HG02678 (cell line): ENCODE results near the gene ROBO1.
"Not testable (repeated sequence)": the region's sequence is repeated elsewhere in the genome, so short reads cannot be mapped to it uniquely, and the experiment has no call there.

Source experiments
- ATAC-seq: cut with Tn5 transposase; IDR thresholded peaks from one replicate; pipeline ENCODE4 v1.9.1; 2021; ENCODE audit warnings: mild to moderate bottlenecking, moderate library complexity; ENCODE audit not compliant: unreplicated experiment

ROBO1 gene

DNA sequence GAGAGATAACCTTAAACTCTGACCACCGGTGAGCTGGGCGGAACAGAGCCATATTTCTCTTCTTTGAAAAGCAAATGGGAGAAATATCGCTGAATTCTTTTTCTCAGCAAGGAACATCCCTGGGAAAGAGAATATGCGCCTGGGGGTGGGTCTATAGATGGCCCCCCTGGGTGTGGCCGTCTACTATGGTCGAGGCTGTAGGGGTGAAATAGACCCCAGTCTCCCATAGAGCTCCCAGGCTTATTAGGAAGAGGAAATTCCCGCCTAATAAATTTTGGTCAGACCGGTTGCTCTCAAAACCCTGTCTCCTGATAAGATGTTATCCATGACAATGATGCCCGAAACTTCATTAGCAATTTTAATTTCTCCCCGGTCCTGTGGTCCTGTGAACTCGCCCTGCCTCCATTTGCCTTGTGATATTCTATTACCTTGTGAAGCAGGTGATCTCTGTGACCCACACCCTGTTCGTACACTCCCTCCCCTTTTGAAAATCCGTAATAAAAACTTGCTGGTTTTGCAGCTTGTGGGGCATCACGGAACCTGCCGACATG lies 441.9 kb downstream of the ROBO1 start:
- ATAC-seq: not testable (repeated sequence)

DNA sequence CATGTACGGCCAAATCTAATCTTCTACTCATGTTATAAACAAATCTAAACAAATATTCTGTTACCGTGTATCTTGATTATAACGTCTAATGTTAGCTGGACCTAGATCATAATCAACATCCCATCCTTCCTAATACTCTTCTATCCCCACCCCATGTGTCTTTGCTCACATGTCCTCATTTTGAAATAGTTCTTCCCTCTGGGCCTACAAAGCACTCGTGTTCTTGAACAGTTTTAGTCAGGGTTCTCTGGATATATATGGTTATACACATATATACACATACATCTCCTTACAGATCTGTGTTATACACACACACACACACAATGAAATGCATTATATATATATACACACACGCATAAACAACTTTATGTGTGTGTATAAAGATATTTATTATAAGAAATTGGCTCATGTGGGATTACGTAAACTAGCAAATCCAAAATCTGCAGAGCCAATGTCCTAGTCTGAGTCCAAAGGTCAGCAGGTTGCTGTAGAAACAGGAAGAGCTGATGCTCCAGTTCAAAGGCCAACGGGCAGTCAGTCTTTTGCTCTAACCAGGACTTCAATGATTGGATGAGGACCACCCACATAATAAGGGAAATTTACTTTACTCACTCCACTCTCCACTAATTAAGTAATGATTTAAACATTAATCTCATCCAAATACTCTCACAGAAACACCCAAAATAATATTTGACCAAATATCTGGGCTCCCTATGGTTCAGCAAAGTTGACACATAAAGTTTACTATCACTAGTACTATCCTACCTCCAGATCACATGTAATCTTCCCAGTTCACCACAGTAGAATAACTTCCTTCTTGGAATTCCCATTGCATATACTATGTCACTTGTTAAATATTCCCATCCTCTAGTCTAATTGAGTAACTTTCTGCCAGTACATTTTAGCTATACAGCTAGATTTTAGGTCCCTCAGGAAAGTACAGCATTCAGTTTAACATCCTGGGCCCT lies 450.0 kb downstream of the ROBO1 start:
- ATAC-seq: no peak

DNA sequence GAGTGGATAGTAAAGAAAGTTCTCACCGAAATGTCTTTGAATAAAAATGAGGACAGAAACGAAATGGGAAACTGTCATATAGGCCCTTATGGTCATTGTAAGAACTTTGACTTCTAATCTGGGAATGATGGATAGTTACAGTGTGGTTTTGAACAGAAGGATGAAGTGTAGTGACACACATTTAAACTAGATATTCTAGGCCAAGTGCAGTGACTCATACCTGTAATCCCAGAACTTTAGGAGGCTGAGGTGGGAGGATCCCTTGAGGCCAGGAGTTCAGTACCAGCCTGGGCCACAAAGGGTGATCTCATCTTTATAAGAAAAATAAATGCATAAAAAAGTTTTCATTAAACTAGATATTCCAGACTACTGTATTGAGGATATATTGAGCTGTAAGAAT lies 452.8 kb downstream of the ROBO1 start:
- ATAC-seq: no peak

DNA sequence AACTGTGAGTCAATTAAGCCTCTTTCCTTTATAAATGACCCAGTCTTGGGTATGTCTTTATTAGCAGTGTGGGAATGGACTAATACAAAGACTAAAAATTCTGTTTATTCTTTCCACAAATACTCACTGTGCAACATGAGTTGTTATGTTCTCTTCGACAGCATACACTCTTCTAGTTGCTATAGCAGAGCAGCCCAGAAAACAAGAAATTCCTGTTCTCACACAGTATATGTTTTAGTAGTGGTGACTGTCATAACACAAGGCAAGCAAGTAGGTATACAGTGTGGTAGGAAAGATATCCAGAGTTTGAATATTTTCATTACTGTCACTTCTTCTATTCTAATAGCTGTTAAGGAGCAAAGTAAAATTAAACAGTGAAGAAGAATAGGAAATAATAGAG lies 453.3 kb downstream of the ROBO1 start:
- no peak for ATAC-seq

DNA sequence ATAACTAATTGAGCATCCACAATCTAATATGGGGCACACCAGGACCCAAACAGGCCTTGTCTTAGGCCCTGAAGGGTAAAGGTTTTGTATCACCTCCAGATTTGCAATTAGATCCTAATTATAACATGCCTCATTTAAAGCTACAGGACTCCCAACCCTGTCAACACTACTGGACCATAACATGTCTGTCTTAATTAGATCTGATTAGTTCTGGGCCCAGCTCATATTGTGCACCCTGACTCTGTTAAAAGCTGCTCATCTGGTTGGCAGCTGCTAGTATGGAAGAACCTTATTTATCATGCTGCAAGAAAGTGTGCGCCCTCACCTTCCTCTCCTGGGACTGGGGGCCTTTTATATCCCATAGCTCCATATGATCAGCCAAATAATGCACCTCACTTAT lies 457.8 kb downstream of the ROBO1 start:
- no peak for ATAC-seq

DNA sequence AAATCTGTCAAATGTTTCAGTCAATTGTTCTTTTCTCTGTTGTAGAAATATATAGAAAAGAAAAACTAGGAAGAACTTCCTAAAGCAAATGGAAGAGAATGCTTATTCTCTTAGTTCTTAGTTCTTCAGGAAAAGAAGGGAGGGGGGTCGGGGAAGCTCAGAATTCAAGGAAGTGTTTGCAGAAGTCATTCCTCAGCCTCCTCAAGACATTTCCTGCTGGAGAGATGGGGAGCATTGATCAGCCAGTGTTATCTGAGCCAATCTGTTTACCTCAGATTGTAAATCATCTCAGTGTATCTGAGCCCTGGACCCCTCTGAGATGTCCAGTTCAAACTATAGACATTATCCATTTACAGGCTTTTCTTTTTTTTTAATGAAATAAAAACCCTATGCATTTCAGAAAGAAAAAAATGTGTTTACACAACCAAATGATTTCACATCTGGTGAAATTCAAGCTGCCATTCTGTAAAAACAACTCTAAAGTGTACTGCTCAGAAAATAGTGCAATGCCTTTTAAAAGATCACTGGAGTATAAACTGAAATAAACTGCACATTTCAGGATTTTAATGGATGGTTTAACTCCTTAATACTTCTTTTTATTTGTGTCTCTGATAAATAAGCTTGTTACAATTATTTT lies 460.7 kb downstream of the ROBO1 start:
- ATAC-seq: no peak

DNA sequence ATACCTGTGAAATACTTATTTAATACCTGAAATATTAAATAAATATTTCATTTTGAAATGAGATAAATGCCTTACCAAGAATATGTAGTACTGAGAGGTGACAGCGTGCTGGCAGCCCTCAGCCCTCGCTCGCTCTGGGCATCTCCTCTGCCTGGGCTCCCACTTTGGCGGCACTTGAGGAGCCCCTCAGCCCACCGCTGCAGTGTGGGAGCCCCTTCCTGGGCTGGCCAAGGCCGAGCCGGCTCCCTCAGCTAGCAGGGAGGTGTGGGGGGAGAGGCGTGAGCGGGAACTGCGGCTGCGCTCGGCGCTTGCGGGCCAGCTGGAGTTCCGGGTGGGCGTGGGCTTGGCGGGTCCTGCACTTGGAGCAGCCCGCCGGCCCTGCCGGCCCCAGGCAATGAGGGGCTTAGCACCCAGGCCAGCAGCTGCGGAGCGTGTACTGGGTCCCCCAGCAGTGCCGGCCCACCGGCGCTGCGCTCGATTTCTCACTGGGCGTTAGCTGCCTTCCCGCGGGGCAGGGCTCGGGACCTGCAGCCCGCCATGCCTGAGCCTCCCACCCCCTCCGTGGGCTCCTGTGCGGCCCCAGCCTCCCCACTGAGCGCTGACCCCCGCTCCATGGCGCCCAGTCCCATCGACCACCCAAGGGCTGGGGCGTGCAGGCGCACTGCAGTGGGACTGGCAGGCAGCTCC lies 467.7 kb downstream of the ROBO1 start:
- not testable (repeated sequence) for ATAC-seq

DNA sequence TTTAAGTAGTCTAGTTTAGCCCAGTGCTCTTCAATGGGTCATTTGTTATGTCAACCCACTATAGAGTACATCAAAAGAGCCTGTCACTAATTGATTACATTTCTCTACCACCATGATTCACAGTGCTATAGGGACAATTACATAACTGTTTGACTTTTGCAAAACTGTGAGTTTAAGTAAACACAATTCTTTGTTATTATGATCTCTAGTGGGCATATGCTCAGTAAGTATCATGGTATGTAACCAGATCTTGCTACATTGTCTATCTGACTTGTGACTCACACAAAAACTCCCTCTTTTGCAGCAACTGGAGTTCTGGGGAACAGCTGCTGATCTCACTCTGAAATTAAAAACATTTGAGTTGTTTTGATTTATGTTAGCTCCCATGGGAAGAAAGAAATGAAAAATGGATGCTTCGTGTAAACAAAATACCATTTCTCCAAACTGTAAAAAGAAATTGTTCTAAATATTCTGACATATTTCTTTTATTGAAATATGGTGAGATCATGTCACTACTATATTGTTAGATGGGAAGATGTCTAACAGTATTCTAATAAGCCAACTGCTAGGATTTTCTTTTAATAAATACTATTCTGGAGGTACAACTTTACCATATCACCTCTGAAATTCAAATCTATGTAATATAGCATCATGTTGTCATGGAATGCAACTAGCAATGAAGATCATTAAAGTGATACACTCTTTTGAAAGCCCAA lies 470.4 kb downstream of the ROBO1 start:
- ATAC-seq: no peak

DNA sequence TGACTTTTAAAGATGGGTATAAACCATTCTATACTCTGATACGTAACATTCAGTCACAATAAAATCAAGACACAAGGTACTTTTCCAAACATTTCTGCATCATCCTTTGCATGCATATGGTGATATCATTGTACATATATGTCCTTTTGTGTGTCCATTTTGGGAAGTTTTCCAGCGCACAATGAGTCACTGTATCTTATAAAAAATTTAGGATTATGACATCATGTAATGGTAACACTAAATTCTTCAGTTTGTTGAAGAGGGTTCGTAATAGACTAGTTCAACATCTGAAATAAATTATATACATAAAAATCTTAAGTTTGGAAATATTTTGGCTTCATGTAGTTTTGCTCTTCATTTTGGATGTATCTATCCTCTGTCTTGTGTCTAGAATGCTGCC lies 480.9 kb downstream of the ROBO1 start:
- no peak for ATAC-seq

DNA sequence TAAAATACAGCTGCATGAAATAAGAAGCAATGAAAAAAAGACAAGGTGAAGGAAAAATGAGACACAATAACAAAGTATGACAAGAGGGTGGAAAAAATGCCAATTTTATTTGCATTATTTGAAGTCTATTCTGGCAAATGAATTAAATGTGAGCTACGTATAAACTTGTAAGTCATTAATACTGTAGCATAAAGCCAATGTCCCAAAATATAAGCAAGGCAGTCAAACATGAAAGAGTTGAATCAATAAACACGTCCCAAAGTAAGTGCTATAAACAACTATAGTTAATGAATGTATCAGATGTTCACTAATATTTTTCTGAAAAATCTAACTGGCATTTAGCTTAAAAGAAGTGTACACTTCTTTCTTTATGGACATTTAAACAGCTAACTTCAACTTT lies 481.9 kb downstream of the ROBO1 start:
- no peak for ATAC-seq

DNA sequence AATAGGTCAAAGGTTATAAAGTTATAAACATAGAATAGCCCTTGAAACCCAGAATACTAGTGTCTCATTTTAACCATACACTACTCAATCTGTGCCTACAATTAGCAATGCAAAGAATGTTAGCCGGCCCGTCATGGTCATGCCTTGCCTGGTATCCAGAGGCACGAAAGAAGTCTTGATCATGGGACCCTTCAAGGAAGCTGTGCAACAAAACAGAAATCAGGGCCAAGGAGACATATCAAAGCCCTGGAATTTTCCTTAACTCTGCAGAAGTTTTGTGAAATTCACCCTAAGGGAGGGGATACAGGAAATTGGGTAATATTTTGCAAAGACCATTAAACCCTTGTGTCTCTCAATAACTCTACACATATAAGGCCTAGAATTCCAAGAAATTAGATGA lies 482.4 kb downstream of the ROBO1 start:
- ATAC-seq: no peak

DNA sequence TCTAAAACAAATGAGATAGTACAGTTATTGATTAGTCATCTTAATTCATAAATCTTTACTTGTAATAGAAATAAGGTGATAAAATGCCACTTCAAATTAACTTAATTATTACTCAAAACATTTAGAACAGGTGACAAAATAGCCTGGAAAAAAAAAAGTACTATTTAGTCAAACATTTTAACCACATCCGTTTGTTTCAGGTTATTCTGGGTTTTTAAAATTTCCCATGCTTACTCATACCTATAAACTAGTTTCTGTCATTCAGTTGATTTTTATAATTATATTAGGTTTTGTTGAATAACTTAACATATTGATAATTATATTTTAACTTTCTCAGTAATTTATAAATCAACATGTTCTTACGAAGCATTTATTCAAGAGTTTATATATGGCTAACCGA lies 483.0 kb downstream of the ROBO1 start:
- no peak for ATAC-seq

DNA sequence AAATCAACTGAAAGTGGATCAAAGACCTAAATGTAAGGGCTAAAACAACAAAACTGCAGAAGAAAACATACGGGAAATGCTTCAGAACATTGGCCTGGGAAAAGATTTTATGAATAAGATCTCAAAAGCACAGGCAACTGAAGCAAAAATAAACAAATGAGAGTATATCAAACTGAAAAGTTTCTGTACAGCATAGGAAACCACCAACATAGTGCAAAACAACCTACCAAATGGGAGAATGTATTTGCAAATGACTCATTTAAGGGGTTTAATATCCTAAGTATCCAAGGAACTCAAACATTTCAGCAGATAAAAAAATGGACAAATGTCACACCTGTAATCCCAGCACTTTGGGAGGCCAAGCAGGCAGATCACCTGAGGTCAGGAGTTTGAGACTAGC lies 489.1 kb downstream of the ROBO1 start:
- no peak for ATAC-seq

DNA sequence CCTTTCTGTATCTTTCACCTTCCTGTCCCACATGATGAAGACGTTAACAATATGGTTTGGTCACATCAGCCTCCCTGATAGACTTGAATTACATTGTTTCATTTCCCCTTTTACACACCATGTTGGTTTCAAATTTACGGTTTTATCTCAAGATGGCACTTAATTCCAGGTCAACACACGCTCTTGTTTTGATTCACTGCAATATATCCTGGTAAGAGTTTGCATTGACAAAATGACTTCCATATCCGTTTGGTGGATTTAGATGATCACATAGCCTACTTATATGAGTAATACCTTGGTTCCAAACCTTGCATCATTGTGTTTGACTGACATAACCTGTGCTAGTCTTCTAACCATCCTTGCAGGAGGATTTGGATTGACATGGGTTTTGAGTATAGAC lies 499.4 kb downstream of the ROBO1 start:
- no peak for ATAC-seq

DNA sequence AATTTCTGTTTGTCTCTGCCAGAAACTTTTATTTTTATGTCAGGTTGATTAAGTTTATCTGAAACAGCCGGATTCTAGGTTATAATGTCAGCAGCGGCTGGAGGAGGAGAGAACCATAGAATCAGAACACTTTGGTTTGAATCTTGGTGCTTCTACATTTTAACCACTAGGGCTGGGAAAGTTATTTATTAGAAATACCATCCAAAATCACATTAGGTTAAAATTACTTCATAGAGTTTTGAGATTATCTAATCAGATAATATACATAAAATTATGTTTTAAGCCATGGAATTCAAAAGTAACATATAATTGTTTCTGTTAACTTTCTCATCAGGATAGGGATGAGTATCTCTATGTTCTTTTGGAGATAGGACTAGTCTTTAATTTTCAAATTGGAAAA lies 502.9 kb downstream of the ROBO1 start:
- ATAC-seq: no peak

DNA sequence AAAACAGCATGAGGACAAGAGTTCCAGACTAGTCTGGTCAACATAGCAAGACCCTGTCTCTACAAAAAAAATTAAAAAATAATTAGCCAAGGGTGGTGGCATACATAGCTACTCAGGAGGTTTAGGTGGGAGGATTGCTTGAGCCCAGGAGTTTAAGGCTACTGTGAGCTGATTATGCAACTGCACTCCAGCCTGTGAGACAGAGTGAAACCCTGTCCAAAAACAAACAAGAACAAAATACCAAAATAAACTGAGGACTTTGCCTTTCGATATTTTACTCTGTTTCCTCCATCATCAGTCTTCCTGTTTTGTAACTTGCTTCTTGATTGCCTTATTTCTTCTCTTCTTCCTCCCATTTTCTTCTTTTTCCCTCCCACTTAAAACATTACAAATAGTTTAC lies 504.4 kb downstream of the ROBO1 start:
- ATAC-seq: no peak

DNA sequence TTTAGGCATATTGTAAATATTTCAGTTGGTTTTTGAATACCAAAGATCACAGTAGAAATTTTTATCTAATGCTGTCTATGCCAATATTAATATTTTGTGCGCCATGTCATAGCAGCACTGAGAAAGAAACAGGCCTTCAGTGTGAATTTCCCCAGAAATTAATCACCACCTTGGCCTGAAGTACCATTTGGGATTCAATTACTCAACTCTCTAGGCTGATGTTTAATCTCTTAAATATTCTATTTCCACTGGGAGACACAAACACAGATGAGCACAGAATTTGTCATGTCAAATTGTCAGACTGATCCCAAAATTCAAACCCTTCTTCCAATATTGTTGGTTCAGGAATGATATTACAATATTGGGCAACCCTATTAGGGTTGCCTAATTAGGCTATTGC lies 509.3 kb downstream of the ROBO1 start:
- no peak for ATAC-seq

DNA sequence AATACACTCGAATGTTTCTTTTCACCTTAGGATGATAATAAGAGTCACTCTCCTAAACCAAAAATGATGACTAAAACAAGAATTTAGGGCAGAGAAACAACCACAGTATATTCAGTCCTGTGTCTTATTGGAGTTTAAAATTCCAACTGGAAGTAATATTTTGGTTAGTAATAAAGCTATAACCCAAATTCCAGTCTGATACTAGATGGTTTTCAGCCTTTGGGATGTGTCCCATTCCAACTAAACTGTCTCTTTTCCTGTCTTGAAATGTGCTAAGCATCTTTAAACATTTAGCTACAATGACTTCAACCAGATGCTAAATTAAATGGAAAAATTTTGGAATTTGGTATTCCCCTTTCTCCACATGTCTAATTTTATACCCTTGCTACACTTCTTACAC lies 510.0 kb downstream of the ROBO1 start:
- no peak for ATAC-seq

DNA sequence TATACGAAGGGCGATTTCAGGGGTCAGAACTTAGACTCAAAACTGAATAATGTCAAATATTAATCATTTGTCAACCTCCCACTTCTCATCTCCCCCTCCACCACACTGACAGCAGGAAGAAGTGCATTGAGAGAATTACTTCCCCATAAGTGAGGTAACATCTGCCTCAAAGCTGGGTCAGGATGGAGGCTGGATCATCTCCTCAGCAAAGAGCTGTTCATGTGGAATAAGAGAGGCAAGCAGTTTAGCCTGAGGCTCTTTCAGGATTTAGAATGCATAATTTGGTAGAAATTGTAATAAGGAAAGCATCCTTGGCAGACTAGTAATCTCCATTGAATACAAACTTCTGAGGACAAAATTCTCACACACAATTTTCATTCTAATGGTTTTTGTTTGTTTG lies 512.1 kb downstream of the ROBO1 start:
- no peak for ATAC-seq

DNA sequence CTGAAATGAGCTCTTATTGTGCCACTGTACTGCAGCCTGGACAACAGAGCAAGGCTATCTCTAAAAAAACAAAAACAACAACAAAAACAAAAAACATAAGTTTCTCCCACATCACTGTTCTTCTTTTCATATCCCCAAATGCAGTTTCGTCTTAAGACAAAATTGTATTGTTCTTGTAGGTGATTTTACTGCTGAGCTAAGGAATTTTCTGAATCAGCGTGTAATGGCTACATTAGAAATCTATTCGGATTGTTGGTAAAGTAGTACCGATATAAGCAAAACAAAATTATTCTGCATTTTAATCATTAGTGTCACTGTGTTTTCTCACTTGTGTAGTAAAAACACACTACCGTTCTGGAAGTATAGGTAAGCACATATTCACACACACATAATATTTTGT lies 512.5 kb downstream of the ROBO1 start:
- ATAC-seq: no peak

DNA sequence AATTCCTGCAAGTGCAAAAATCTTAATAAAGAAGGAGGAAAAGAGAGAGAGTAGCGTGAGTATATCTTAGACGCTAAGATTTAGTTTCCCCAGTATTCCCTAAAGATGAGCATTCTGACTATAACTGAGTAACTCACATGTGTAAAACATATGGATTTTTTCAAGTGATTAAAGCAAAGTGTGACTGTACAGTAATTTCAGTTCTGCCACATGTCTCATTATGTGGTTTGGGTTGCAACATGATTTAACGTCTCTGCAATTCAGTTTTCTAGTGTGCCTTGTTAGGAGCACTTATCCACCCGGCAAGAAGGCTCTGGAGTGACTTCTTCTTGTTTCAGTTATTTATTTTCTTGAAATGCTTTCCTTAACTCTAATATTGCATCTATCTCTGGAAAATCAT lies 514.1 kb downstream of the ROBO1 start:
- no peak for ATAC-seq
